Spleen (tissue), 11 donors: ENCODE results near the gene NRXN3. TPM values are rescaled to one million over a fixed set of nuclear protein-coding genes. Genes with fewer than 3 reads are reported as not detected.

ENCODE experiments used
- DNase-seq: peaks from one replicate; pipeline ENCODE4 v3.0.0-alpha.2; 2020
- H3K27ac ChIP-seq, 8 donors: fragments of 200-600 bp; sonication (generic) in 7 of 8; 1 replicate in 4 of 8; 2 replicates in 4 of 8; pipeline versions ENCODE4 v1.5.0 to v1.8.0; 2016 to 2021; ENCODE audit warnings: inconsistent platforms in 4 of 8, mild to moderate bottlenecking in 4 of 8, moderate library complexity in 1 of 8
- H3K27me3 ChIP-seq, 7 donors: fragments of 200-600 bp; sonication (generic) in 6 of 7; replicated peaks in 1 of 7; 1 replicate in 4 of 7; 2 replicates in 3 of 7; pipeline versions ENCODE4 v1.5.0 to v1.8.0; 2016 to 2021; ENCODE audit warnings: inconsistent platforms in 3 of 7, mild to moderate bottlenecking in 1 of 7
- H3K36me3 ChIP-seq, 6 donors: fragments of 200-600 bp; sonication (generic) in 5 of 6; 1 replicate in 4 of 6; 2 replicates in 2 of 6; pipeline versions ENCODE4 v1.5.0 to v1.8.0; 2016 to 2021; ENCODE audit warnings: inconsistent platforms in 2 of 6
- H3K4me1 ChIP-seq, 6 donors: fragments of 200-600 bp; sonication (generic) in 5 of 6; 1 replicate in 3 of 6; 2 replicates in 3 of 6; pipeline versions ENCODE4 v1.5.0 to v1.8.0; 2016 to 2021; ENCODE audit warnings: inconsistent platforms in 3 of 6
- H3K4me3 ChIP-seq, 8 donors: fragments of 200-600 bp; sonication (generic) in 7 of 8; 1 replicate in 4 of 8; 2 replicates in 4 of 8; pipeline versions ENCODE4 v1.5.0 to v1.8.0; 2016 to 2021; ENCODE audit warnings: inconsistent platforms in 4 of 8, mild to moderate bottlenecking in 4 of 8, moderate library complexity in 2 of 8
- H3K9me3 ChIP-seq, 8 donors: fragments of 200-600 bp; sonication (generic) in 7 of 8; 1 replicate in 4 of 8; 2 replicates in 4 of 8; pipeline versions ENCODE4 v1.5.0 to v1.8.0; 2016 to 2021; ENCODE audit warnings: inconsistent platforms in 4 of 8
- CTCF ChIP-seq, 11 experiments: fragments of 200-600 bp in 7 of 11; fragments of 450-650 bp in 4 of 11; sonication (generic) in 4 of 11; IDR thresholded peaks in 8 of 11; conservative IDR thresholded peaks in 3 of 11; 1 replicate in 7 of 11; 2 replicates in 4 of 11; pipeline versions ENCODE4 v1.4.0 to v1.8.0; 2016 to 2021; ENCODE audit warnings: antibody characterized with exemption in 11 of 11, inconsistent platforms in 4 of 11, mild to moderate bottlenecking in 1 of 11
- POLR2A ChIP-seq, 3 donors: fragments of 450-650 bp; IDR thresholded peaks; one replicate each; pipeline ENCODE4 v1.5.1; 2017; ENCODE audit warnings: antibody characterized with exemption in 3 of 3, mild to moderate bottlenecking in 1 of 3
- POLR2AphosphoS5 ChIP-seq, 3 donors: sonication (generic); formaldehyde crosslinking; IDR thresholded peaks; one replicate each; pipeline ENCODE4 v1.5.1; 2017; ENCODE audit warnings: antibody characterized with exemption in 3 of 3
- WGBS, 5 donors: extraction: QIAGEN DNeasy Blood & Tissue Kit in 3 of 5; methylation state at CpG; one replicate each; pipeline versions ENCODE4 v1.1.5 to v1.1.7; 2013 to 2018; 5-methylcytosine and 5-hydroxymethylcytosine counted together
- intact Hi-C: fragments of 100-400 bp; cut with DNase I; formaldehyde crosslinking; loops from one replicate; pipeline ENCODE4 v1.15.0; 2023; ENCODE audit warnings: low total_unique reads
- polyA plus RNA-seq, 3 donors: library from polyadenylated mRNA; stranded (reverse); fragments of 200-250 nt; gene quantifications; one replicate each; pipeline ENCODE4 v1.2.1, GENCODE V29; 2013
- total RNA-seq, 7 donors: library from RNA; depleted of rRNA in 3 of 7; stranded (reverse); fragments of >200 nt in 3 of 7; fragmentation: NEBNext Ultra II Directional in 4 of 7; extraction: Animal tissue kit (Norgen Biotek cat#: 25700) in 4 of 7; gene quantifications; one replicate each; pipeline versions ENCODE4 v1.1.0 to v1.2.1, GENCODE V29; 2016 to 2021
- donor health status: healthy with polysubstance abuse.
- donor health status: DM: no; HTN: no; CAD: no; lungs with moderate emphysema.
- donor health status: DM: no; HTN: no; CAD: no.
- donor health status: Bipolar disorder and iron deficiency.
- donor health status: healthy.
- donor health status: DM: no; HTN: no; CAD: no.
- donor health status: DM: yes; HTN: yes; CAD: no.

The NRXN3 gene
- total and polyA plus RNA-seq, 10 donors: 0.21 to 11.5 (median 1.6) TPM

GRCh38 chr14:78873581-78873980 is 703.4 kb downstream of the NRXN3 start:
- H3K4me1 ChIP-seq: no peaks in the 10 kb centered on the region
- intact Hi-C loops: no loop called here

GRCh38 chr14:78875049-78875448 is 704.9 kb downstream of the NRXN3 start:
- TF ChIP-seq POLR2AphosphoS5 (IDR thresholded peaks at IDR 0.05) (no peak), CTCF (IDR thresholded peaks at IDR 0.05 in 8 of 11, conservative IDR thresholded peaks at IDR 0.05 in 3 of 11) (no peak), POLR2A (IDR thresholded peaks at IDR 0.05) (no peak)
- DNase-seq: no peak
- WGBS, 5 donors: 24 to 39% (median 34%) methylated on average over 2 of the region's 2 CpGs
- H3K4me3 ChIP-seq: no peak overlapping the region
- intact Hi-C loops: no loop called here
- no peak overlapping the region for H3K27ac ChIP-seq
- H3K27me3 ChIP-seq: no peaks in the 10 kb centered on the region
- no peaks in the 10 kb centered on the region for H3K4me1 ChIP-seq
- H3K9me3 ChIP-seq: no peaks in the 10 kb centered on the region
- H3K36me3 ChIP-seq: no peaks in the 10 kb centered on the region

More at GRCh38 chr14:78873581-78873980, 703.4 kb downstream of the NRXN3 start:
- no peak for DNase-seq
- H3K4me3 ChIP-seq: no peak overlapping the region
- no peak overlapping the region for H3K27ac ChIP-seq
- no peaks in the 10 kb centered on the region for H3K36me3 ChIP-seq
- no peaks in the 10 kb centered on the region for H3K9me3 ChIP-seq
- TF ChIP-seq POLR2A (IDR thresholded peaks at IDR 0.05) (no peak), POLR2AphosphoS5 (IDR thresholded peaks at IDR 0.05) (no peak), CTCF (IDR thresholded peaks at IDR 0.05 in 8 of 11, conservative IDR thresholded peaks at IDR 0.05 in 3 of 11) (no peak)
- H3K27me3 ChIP-seq: no peaks in the 10 kb centered on the region
- 37 to 53% (median 43%) methylated on average over 2 of the region's 2 CpGs for WGBS, 5 donors

GRCh38 chr14:78885884-78886283 is 715.7 kb downstream of the NRXN3 start:
- TF ChIP-seq POLR2A (IDR thresholded peaks at IDR 0.05): no peak
- TF ChIP-seq CTCF (IDR thresholded peaks at IDR 0.05 in 8 of 11, conservative IDR thresholded peaks at IDR 0.05 in 3 of 11): no peak
- TF ChIP-seq POLR2AphosphoS5 (IDR thresholded peaks at IDR 0.05): no peak
- H3K27me3 ChIP-seq: no peaks in the 10 kb centered on the region
- no peak for DNase-seq
- intact Hi-C loops: no loop called here
- no peaks in the 10 kb centered on the region for H3K4me1 ChIP-seq
- no peak overlapping the region for H3K4me3 ChIP-seq
- no peaks in the 10 kb centered on the region for H3K36me3 ChIP-seq
- H3K27ac ChIP-seq: no peak overlapping the region
- peaks cover 0 to 20% (median 13%) of the 10 kb centered on the region in 8 donors for H3K9me3 ChIP-seq

- TF ChIP-seq CTCF (IDR thresholded peaks at IDR 0.05 in 8 of 11, conservative IDR thresholded peaks at IDR 0.05 in 3 of 11) (no peak), POLR2A (IDR thresholded peaks at IDR 0.05) (no peak), POLR2AphosphoS5 (IDR thresholded peaks at IDR 0.05) (no peak)
- Histone ChIP-seq H3K4me1 (no peaks in the 10 kb centered on the region), H3K27me3 (no peaks in the 10 kb centered on the region), H3K9me3 (no peaks in the 10 kb centered on the region), H3K27ac (no peak overlapping the region), H3K36me3 (no peaks in the 10 kb centered on the region), H3K4me3 (no peak overlapping the region)
- 44 to 55% (median 47%) methylated on average over 2 of the region's 2 CpGs for WGBS, 5 donors
- DNase-seq: no peak
- intact Hi-C loops: no loop called here
These were observed 727.3 kb downstream of the NRXN3 start for GRCh38 chr14:78897443-78897842.
